NT2/D1 (cell line): ENCODE data around the gene NSL1.

Experiments
- DNase-seq: peaks from one replicate; pipeline ENCODE4 v3.0.0-alpha.2; 2011; ENCODE audit warnings: low read depth, low spot score
- H3K27me3 ChIP-seq: 2 replicates; pipeline ENCODE4 v1.6.0; 2011; ENCODE audit warnings: mild to moderate bottlenecking; ENCODE audit not compliant: insufficient read length, insufficient read depth
- H3K36me3 ChIP-seq: 2 replicates; pipeline ENCODE4 v1.6.1; 2011; ENCODE audit warnings: mild to moderate bottlenecking, low read length, mixed read lengths; ENCODE audit not compliant: insufficient read depth, insufficient read length
- H3K4me1 ChIP-seq: 2 replicates; pipeline ENCODE4 v1.5.1; 2011; ENCODE audit not compliant: insufficient read depth, insufficient read length
- H3K4me3 ChIP-seq: 2 replicates; pipeline ENCODE4 v1.5.1; 2011; ENCODE audit warnings: low read depth; ENCODE audit not compliant: insufficient read length
- H3K9ac ChIP-seq: 2 replicates; pipeline ENCODE4 v1.6.0; 2011; ENCODE audit warnings: low read depth; ENCODE audit not compliant: insufficient read length
- H3K9me3 ChIP-seq: 2 replicates; pipeline ENCODE4 v1.5.1; 2011; ENCODE audit warnings: mild to moderate bottlenecking, low read length; ENCODE audit not compliant: insufficient read depth
- SUZ12 ChIP-seq: IDR thresholded peaks from 2 replicates; pipeline ENCODE4 v1.6.1; 2011; ENCODE audit not compliant: insufficient read length, insufficient read depth; ENCODE audit errors: extremely low read depth
- YY1 ChIP-seq: IDR thresholded peaks from 2 replicates; pipeline ENCODE4 v1.6.1; 2011; ENCODE audit not compliant: insufficient read length, insufficient read depth
- ZNF274 ChIP-seq: IDR thresholded peaks from 2 replicates; pipeline ENCODE4 v1.6.1; 2011; ENCODE audit warnings: mild to moderate bottlenecking, low read depth, low read length

NSL1 gene

GRCh38 chr1:212759683-212760082 is 31.9 kb downstream of the NSL1 start:
- Histone ChIP-seq H3K9me3 (no peaks in the 10 kb centered on the region), H3K4me1 (peaks cover 6% of the 10 kb centered on the region), H3K4me3 (no peak overlapping the region), H3K36me3 (peaks cover 26% of the 10 kb centered on the region), H3K27me3 (no peaks in the 10 kb centered on the region), H3K9ac (no peak overlapping the region)
- TF ChIP-seq YY1 = no peak
- TF ChIP-seq ZNF274 = no peak
- no peak for TF ChIP-seq SUZ12
- no peak for DNase-seq

- TF ChIP-seq SUZ12 (no peak), YY1 (no peak), ZNF274 (no peak)
- Histone ChIP-seq H3K4me3 (no peak overlapping the region), H3K9ac (no peak overlapping the region), H3K9me3 (no peaks in the 10 kb centered on the region), H3K27me3 (no peaks in the 10 kb centered on the region), H3K4me1 (peaks cover 5% of the 10 kb centered on the region), H3K36me3 (peaks cover 10% of the 10 kb centered on the region)
- no peak for DNase-seq
Measured at GRCh38 chr1:212754680-212755079, 36.9 kb downstream of the NSL1 start.

GRCh38 chr1:212754193-212754592 is 37.4 kb downstream of the NSL1 start:
- DNase-seq = no peak

GRCh38 chr1:212753749-212754148 is 37.8 kb downstream of the NSL1 start:
- no peak overlapping the region for H3K9ac ChIP-seq
- no peak for DNase-seq
- TF ChIP-seq ZNF274 (no peak), YY1 (no peak), SUZ12 (no peak)
- H3K4me3 ChIP-seq = no peak overlapping the region
- no peaks in the 10 kb centered on the region for H3K9me3 ChIP-seq
- H3K36me3 ChIP-seq = peaks cover 12% of the 10 kb centered on the region
- peaks cover 5% of the 10 kb centered on the region for H3K4me1 ChIP-seq
- no peaks in the 10 kb centered on the region for H3K27me3 ChIP-seq

More at GRCh38 chr1:212754193-212754592, 37.4 kb downstream of the NSL1 start:
- Histone ChIP-seq H3K4me3 (no peak overlapping the region), H3K9me3 (no peaks in the 10 kb centered on the region), H3K36me3 (peaks cover 10% of the 10 kb centered on the region), H3K27me3 (no peaks in the 10 kb centered on the region), H3K9ac (no peak overlapping the region), H3K4me1 (peaks cover 5% of the 10 kb centered on the region)
- no peak for TF ChIP-seq SUZ12
- no peak for TF ChIP-seq ZNF274
- no peak for TF ChIP-seq YY1

- TF ChIP-seq ZNF274 (no peak), SUZ12 (no peak), YY1 (no peak)
- H3K9ac ChIP-seq = no peak overlapping the region
- no peak overlapping the region for H3K4me3 ChIP-seq
- H3K27me3 ChIP-seq = no peaks in the 10 kb centered on the region
- H3K36me3 ChIP-seq = peaks cover 14% of the 10 kb centered on the region
- no peak for DNase-seq
- H3K4me1 ChIP-seq = peaks cover 5% of the 10 kb centered on the region
- no peaks in the 10 kb centered on the region for H3K9me3 ChIP-seq
Measured at GRCh38 chr1:212752934-212753497, 38.6 kb downstream of the NSL1 start.

- Histone ChIP-seq H3K9me3 (no peaks in the 10 kb centered on the region), H3K9ac (no peak overlapping the region), H3K4me3 (no peak overlapping the region), H3K4me1 (peaks cover 5% of the 10 kb centered on the region), H3K27me3 (no peaks in the 10 kb centered on the region), H3K36me3 (peaks cover 7% of the 10 kb centered on the region)
- no peak for DNase-seq
- TF ChIP-seq ZNF274 = no peak
- no peak for TF ChIP-seq YY1
Measured at GRCh38 chr1:212752252-212752933, 39.2 kb downstream of the NSL1 start.

GRCh38 chr1:212749821-212750535 is 41.6 kb downstream of the NSL1 start:
- Histone ChIP-seq H3K9me3 (no peaks in the 10 kb centered on the region), H3K9ac (no peak overlapping the region), H3K27me3 (no peaks in the 10 kb centered on the region), H3K4me1 (peaks cover 5% of the 10 kb centered on the region), H3K36me3 (peaks cover 4% of the 10 kb centered on the region), H3K4me3 (no peak overlapping the region)
- peak; percentile 66 for DNase-seq
- TF ChIP-seq ZNF274 = no peak
- TF ChIP-seq YY1 = no peak
- no peak for TF ChIP-seq SUZ12
